CD4-positive, alpha-beta T cell treated with Interferon gamma for 1 hour (primary cell): Measurements from ENCODE around the gene ZFP57.
"Not testable (repeated sequence)": the region's sequence is repeated elsewhere in the genome, so short reads cannot be mapped to it uniquely, and the experiment has no call there.

ENCODE experiments used
- DNase-seq: peaks from one replicate; pipeline ENCODE4 v3.0.0-alpha.2; 2020

Gene ZFP57

DNA sequence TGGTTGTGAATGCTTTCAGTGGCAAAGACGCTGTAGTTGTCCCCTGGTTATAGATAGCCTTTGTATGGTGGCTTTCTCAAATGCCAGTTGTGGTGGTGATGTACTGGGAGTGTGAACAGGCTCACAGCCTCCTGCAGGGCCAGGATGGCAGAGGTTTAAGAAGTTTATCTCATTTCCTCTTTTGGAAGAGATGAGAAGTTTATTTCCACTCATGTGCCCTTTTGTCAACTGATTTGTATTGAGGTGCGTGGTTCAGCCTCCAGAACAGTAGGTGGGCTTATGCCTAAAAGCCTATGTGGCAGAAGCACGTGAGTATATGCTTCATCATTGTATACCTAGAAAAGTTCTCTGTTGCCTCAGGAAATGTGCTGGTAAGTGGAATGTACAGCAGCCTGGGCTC lies 13.7 kb upstream of the ZFP57 start:
- no peak for DNase-seq

DNA sequence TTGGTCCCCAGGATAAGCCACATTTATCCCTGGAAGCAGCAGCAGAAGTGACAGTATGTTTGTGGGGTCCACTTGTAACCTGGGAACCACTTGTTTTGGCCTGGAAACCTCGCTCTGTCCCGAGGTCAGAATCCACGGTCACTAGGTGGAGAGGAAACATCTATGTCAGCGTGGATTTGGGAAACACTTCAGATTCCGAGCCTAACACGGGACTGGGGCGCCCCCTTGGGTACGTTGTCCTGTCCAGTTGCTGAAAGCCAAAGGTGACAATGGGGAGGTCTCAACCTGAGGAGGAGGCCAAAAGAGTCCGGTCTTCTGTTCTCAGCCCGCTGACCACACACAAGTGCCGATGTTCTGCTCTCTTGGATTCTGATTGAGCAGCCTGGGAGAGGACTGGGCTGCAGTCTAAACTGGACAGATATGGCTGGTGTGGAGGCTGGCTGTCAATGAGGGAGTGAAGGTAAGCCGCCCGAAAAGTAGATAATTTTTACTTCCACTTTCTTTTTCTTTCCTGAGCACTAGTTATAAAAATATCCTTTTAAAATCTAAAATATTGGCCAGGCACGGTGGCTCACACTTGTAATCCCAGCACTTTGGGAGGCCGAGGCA lies 4.9 kb upstream of the ZFP57 start:
- DNase-seq: no peak

DNA sequence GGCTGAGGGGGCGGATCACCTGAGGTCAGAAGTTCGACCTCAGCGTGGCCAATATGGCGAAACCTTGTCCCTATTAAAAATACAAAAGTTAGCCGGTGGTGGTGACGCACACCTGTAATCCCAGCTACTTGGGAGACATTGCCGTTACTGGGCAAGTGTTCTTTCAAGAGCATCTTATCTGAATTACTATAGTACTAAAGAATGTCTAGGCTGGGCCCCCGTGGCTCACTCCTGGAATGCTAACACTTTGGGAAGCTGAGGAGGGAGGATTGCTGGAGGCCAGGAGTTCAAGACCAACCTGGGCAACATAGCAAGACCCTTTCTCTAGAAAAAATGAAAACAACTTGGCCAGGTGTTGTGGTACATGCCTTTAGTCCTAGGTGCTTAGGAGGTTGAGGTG lies 859 bp upstream of the ZFP57 start:
- no peak for DNase-seq

DNA sequence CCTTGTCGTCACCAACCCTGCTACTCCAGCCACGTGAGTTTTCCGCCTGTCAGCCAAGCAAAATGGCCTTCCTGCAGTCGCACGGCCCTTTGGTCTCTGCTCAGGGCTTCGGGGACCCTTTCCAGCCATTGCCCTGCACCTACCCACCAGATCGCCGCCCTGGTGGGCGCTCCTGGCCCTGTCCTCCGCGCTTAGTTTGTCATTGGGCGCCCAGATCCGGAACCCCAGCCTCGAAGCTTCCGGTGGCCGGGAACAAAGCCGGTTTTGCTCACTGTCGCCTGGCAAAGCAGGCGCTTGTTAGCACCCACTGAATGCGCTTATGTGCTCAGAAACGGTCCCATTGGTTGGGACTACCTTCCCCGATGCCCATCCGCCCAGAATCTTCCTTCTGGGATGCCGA lies 536 bp downstream of the ZFP57 start:
- no peak for DNase-seq

DNA sequence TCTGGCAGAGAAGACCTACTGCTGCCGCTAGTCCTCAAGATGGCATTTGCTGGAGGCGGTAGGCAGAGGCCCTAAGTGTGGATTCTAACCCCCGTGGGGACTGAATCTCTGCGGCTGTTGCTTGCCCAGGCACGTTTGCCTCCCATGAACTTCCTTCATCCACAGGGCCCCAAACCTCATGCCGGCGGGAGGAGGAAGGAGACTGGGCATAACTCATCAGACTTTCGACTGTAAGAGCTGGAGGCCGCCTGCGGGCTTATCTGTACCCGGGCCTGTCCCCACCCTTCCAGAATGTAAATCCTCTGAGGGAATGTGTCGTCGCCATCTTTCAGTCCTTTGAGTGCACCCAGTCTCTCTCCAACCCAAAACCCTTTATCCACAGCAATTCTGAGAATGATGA lies 990 bp downstream of the ZFP57 start:
- no peak for DNase-seq

DNA sequence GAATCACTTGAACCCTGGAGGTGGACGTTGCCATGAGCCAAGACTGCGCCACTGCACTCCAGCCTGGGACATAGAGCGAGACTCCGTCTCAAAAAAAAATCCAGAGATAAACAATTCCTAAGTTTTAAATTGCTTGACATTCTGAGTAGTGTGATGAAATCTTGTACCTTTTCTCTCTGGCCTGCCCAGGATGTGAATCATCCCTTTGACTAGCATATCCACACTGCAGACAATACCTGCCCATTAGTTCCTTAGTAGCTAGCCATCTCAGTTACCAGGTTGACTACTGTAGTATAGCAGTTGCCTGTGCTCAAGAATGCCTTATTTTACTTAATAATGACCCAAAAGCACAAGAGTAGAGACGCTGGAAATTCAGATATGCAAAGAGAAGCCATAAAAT lies 2.8 kb downstream of the ZFP57 start:
- DNase-seq: no peak

DNA sequence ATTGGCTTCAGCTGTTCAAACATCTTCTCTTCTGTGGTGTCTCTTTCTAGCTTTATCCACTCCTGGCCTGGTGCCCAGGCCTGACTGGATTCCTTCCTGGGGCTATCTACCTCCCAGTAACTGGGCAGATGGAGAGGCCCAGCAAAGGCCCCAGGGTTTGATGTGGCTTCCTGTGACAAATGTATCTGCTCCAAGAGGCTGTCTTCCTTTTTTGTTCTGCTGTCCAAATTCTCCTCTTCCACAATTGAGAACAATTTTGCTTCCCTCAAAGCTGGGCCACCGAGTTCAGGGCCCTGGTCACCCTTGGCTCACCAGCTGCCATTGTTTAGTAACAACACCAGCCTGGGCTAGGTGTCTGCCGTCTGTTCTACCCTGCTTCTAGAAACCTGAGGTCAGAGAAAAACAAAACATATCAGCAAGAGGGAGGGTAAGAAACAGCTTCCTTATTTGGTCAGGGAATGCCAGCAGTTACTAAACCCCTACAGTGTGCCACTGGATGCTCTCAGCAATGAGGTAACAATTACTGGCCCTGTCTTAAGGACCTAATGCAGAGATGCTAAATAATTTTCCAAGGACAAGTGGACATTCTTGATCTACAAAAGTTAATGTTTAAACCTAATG lies 3.9 kb downstream of the ZFP57 start:
- no peak for DNase-seq

DNA sequence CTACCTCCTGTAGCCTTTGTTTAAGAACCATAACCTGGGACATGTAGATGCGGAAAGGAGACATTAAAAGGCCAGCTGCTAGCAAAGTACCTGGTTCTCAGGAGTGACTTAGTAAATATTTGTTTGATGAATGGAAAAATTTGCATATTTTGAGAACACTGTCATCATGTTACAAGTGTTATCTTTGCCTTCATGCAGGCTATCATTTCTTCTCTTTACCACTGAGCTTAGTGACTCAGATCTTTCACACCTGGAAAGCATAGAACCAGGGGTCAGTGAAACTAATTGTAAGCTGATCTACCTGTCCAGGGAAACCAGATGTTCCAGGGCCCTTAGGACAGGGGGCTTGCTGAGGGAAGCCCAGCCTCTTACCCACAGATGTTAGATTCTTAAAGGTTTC lies 5.4 kb downstream of the ZFP57 start:
- DNase-seq: no peak

DNA sequence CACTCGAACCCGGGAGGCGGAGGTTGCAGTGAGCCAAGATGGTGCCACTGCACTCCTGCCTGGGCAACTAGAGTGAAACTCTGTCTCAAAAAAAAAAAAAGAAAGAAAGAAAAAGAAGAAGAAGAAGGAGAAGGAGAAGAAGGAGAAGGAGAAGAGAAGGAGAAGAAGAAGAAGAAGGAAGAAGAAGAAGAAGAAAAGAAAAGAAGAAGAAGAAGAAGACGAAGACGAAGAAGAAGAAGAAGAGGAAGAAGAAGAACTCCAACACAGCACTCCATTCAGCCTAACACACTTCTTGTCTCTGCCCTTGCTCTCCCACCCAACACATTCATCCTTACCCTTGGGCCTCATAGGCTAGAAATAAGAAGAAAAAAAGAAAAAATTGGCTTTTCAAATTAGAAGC lies 6.9 kb downstream of the ZFP57 start:
- no peak for DNase-seq

DNA sequence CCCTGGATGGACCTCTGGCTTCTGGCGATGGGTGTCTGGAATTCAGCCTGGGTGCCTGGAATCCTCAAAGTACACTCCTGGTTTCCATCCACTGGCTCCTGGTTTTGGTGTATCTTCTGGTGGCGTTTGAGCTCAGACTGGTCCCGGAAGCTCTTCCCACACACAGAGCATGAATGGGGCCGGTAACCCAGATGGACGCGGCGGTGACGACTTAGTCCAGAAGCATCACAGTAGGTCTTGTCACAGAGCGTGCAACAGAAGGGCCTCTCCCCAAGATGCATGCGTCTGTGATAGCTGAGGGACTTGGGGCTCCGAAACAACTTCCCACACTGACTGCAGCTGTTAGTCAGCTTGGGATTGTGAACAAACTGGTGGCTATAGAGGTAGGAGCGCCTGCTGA lies 7.8 kb downstream of the ZFP57 start:
- DNase-seq: no peak

DNA sequence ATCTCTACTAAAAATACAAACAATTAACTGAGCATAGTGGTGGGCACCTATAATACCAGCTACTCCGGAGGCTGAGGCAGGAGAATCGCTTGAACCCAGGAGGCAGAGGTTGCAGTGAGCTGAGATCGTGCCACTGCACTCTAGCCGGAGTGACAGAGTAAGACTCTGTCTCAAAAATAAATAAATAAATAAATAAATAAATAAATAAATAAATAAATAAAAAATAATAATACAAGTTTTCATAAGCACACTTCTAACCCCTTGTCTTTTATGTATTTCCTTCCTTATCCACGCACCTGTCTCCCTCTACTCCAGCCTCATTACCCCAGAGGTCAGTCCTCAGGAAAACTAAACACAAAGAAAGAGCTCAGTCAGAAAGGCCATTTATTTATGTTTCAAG lies 8.8 kb downstream of the ZFP57 start:
- not testable (repeated sequence) for DNase-seq

DNA sequence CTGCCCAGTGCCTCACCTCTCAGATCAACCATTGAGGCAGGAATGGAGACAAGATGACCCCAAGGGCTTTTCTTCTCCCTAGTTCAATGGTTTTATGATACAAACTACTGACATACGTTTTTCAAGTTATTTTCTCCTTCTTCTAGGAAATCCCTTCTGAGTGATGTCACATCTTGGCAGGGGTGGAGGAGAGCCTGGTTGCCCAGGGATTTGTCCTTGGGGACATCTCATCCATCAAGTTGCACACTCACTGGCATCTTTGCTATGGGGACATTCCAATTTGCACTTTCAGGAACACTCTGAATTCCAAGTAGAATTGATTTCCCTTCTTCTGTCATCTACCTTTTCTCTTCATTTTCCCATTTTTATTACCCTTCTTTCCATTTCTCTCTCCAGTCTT lies 9.9 kb downstream of the ZFP57 start:
- DNase-seq: no peak

DNA sequence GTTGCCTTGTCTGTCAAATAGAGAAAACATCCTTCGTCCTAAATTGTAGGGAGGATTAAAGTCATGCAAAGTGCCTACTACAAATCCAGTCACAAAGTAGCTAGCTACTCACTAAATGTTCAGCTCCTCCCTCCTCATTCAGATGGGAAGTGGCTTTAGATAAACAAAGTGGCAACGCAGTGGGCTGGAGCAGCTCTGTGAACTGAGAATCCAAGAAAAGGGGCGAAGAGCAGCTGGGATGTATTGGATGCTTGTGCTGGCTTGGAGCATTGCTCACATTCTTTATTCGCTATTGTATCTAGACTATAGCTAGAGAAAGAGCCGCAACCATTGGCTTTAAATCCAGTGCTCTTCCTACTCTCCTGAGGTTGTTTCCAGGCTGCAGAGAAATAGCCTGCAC lies 13.8 kb downstream of the ZFP57 start:
- DNase-seq: no peak

DNA sequence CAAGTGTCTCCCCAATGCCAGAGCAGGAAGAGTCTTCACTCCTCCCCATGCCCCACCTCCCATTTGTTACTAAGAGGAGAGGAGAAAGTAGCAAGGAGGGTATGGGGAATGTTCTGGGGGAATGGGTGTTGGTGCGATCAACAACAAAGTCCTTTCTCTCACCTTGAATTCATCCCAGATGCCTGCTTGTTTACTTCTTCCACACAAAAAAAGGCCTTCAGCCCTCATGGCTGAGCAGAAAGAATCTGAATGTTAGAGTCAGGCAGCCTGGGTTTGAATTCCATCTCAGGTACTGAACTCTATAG lies 14.2 kb downstream of the ZFP57 start:
- no peak for DNase-seq

DNA sequence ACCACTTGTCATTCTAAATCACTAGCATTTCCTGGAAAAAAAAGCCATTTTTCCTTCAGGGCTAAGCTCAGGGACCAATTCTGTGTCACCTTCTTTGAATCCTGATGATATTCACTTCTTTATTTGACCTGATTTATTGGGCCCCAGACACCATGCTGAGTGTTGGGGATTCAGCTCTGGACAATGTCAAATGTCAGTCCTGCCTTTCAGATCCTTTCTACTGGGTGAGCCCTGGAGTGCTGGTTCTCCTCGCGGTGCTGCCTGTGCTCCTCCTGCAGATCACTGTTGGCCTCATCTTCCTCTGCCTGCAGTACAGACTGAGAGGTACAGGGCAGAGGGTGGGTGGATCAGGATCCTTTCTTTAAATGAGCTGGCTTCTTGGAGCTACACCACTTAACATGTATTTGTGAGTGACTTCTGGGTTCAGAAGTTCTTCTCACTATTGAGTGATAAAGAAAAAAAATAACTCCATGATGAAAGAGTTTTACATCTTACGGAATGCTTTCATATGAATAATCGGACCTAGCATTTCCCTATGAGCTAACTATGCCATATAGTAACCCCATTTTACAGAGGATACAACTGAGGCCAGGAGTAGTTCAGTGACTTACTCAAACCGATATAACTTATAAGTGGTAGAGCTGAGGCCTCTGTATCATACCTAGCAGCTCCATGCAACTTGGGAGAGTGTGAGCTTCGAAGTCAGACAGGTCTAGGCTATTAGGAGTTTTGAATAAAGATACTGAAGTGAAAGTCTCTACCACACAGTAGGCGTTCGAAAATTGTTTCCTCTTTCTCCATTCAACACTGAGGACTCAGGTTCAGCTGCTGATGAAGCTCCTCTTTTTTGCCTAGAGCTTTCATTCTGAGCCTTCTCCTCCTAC lies 14.8 kb downstream of the ZFP57 start:
- DNase-seq: no peak

DNA sequence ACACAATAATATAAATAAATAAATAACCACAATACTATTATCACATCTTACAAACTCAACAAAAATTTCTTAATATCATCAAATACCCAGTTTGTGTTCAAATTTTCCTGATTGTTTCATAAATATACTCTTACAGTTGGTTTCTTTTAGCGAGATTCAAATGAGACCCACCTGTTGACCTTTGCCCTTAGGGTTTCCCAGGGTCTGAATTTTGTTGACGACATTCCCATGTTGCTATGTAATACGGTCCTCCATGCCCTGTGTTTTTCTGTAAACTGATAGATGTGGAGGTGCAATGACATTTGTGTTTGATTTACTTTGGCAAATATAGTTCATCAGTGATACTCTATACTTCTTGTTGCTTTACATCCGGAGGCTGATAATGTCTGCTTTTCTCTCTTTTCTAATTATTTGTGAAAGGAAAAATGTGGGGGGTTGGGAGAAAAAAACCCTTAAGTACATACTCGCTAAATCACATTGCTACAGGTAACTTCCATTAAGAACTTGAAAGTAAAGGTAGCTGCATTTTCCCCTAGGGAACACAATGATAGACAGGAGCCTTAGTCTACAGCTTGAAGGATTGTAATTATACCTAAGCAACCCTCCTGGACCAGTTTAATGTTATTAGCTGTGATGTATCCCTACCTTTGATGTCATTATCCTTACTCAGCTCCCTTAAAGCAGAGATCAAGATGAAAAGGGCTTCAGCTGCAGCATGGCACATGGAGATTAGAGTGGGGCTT lies 17.5 kb downstream of the ZFP57 start:
- no peak for DNase-seq

DNA sequence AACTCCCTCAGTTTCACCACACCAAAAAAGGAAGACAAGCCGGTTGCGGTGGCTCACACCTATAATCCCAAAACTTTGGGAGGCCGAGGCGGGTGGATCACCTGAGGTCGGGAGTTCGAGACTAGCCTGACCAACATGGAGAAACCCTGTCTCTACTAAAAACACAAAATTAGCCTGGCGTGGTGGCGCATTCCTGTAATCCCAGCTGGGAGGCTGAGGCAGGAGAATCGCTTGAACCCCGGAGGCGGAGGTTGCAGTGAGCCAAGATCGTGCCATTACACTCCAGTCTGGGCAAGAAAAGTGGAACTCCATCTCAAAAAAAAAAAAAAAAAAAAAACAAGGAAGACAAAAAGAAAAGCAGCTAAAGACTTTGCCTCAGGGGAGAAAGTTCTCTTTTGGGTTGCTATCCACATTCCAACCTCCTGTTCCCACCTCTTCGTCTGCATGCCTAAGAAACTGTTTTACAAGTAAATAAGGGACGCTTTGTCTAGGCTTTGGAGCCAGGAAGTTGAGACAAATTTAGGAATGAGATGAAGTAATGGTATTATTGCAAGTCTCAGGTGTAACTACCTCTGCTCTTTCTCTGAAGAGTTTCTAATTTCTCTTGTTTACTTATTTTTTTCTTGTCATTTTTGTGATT lies 19.3 kb downstream of the ZFP57 start:
- DNase-seq: not testable (repeated sequence)

DNA sequence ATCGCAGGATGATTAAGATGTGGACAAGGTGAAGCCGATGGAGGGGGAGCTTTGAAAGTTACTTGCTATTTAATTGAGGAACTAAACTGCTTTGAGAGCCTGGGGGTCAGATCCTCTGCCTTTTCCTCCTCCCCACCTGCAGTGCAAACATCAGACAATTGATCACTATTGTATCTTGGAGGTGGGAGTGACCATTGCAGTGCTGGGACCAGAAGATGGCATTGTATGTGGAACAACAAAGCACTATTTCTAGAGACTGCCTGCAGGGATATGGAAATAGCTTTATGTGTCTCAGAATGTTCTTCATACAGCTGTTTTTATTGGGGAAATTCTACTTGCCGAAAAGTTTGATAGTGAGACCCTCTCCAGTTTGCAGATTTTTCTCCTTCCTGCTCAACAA lies 19.9 kb downstream of the ZFP57 start:
- no peak for DNase-seq

DNA sequence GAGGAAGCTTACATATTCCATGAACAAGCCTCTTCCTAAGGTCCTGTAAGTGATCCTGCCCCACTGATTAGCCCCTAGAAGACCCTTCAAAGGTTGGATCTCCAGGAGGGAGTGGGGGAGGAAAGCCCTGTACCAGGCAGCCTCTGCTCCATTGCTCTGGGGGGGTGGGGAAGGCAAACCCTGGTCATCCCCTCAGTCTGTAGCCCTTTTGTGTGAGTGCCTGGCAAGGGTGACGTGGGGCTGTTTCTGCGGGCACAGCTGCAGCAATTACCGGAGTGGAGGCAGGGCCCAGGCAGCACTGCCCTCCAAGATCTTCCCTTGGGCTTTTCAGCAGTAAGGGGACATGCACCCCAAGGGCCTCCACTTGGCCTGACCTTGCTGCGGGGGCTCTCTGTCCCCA lies 24.2 kb downstream of the ZFP57 start, which contains the start of gene MOG:
MOG (plus strand) TSS at position 295 of the 400 bp plus-strand sequence. CDS start 118 bp downstream, outside the sequence.
- DNase-seq: no peak

DNA sequence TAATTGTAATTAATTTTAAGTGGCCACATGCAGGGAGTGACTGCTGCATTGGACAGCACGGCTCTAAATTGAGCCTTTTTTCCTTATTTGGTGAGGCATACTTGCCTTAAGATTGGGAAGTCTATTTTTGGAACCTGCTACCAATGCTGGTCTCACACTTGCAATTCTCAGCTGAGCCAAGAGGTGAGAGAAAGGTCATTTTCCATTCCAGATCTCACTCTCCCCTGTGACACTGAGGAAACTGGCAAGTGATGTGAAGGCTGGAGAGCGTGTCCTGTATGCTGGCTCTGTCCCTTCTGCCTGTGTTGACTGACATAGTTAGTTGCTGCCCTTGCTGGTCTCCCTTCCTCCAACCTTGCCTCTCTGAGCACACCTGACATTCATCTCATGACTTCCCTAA lies 24.8 kb downstream of the ZFP57 start:
- DNase-seq: no peak

DNA sequence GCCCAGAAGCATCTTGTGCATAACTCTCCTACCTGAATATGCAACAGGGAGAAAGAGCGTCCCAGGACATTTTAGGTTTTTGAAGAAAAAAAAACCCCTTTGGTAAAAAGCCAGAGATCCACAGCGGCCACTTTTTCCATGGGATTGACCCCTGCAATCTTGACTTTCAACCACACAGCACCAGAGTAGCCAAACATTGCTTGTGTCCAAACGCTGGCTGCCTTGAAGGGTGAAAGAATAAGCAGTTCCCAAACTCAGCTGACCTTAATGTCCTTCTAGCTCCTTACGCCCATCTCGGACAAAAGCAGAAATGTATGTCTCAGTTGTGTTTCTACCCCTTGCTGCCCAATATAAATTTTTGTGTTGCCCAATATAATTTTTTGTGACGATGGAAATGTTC lies 25.3 kb downstream of the ZFP57 start:
- DNase-seq: no peak

DNA sequence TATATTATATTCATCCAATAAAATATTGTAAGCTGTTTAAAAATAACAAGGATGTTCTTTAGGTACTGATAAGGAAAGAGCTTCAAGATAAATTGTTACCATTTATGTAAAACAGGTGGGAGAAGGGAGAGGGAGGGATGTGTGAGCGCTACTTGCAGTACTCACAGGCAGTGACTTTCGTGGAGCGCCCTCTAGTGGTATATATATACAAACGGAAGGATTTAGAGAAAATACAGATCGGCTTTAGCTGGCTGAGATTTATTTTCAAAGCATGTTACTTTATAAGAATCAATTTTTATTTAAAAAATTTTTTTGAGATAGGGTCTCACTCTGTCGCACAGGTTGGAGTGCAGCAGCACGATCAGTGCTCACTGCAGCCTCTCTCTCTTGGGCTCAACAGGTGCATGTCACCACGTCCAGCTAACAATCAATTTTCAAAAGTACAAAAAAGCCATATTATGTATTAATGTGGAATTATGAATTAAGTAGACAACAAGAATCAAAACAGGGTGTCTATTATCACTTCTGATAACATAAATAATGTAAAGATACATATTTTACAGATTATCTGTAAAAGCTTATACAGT lies 27.4 kb downstream of the ZFP57 start:
- peak; percentile 27 for DNase-seq

DNA sequence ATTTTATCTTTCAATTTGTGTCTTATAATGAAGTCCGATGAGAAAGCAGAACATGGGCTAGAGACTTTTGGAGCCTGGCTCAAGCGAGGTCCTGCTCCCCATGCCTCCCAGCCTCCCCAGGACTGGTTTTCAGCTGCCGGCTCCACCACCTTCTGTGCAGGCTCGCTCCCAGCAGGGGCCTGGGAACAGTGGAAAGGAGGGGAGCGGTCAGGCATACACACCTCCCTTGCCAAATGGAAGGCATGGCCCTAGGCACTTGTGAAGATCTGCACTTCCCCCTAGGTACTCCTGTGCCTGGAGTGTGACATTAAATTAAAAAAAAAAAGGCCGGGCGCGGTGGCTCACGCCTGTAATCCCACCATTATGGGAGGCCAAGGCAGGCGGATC lies 28.8 kb downstream of the ZFP57 start:
- DNase-seq: no peak
